HCT116 (cell line): ENCODE results near the gene MKI67. TPM values are rescaled to one million over a fixed set of nuclear protein-coding genes. Genes with fewer than 3 reads are reported as not detected.

ENCODE experiments used
- ATAC-seq: fragments of 200-7000 bp; cut with Tn5 transposase; 2 replicates; pipeline ENCODE4 v1.9.1; 2020; ENCODE audit warnings: mild to moderate bottlenecking, moderate library complexity
- BruUV-seq: library from RNA; stranded (reverse); fragments of 400-500 nt; replicated peaks from 2 replicates; lab custom pipeline; 2021; lab: Mats Ljungman, UMichigan
- CTCF ChIA-PET: fragments of 300-600 bp; sonication (Branson Sonifier 250); formaldehyde crosslinking; loops from one replicate; lab custom pipeline; 2021; ENCODE audit warnings: antibody characterized with exemption; lab: Charles Lee
- POLR2A ChIA-PET: fragments of 300-600, 350-600 bp; sonication (Branson Sonifier 250); formaldehyde crosslinking; loops from one replicate; lab custom pipeline; 2021; ENCODE audit warnings: antibody characterized with exemption; lab: Charles Lee
- RAD21 ChIA-PET, 2 experiments: fragments of 300-600 bp; sonication (Branson Sonifier 250); formaldehyde crosslinking; loops; one replicate each; lab custom pipeline; 2023; ENCODE audit warnings: low total read pairs in 2 of 2; ENCODE audit not compliant: uncharacterized antibody in 2 of 2, unreplicated experiment in 2 of 2, low non-redundant PET in 1 of 2; lab: Charles Lee
- DNase-seq: peaks from one replicate; pipeline ENCODE4 v3.0.0-alpha.2; 2010; ENCODE audit warnings: low read depth, low spot score
- H2AFZ ChIP-seq: fragments of 200-600 bp; shearing (Covaris generic), sonication (generic); 2 replicates; pipeline ENCODE4 v1.6.1; 2017; ENCODE audit warnings: low read depth, mixed run types, mixed read lengths, antibody characterized with exemption, low read length; ENCODE audit not compliant: poor library complexity, severe bottlenecking
- H3K27ac ChIP-seq: 2 replicates; pipeline ENCODE4 v1.5.1; 2012; ENCODE audit warnings: low read depth, low read length
- H3K27me3 ChIP-seq: fragments of 200-600 bp; sonication (generic); 2 replicates; pipeline ENCODE4 v1.6.1; 2016; ENCODE audit warnings: mixed run types, low read length, mixed read lengths; ENCODE audit not compliant: insufficient read depth
- H3K36me3 ChIP-seq, 2 experiments: fragments of 200-500 bp in 1 of 2; fragments of 200-600 bp in 1 of 2; sonication (Bioruptor generic) in 1 of 2; sonication (generic) in 1 of 2; 2 replicates each; pipeline versions ENCODE4 v1.5.1 to v1.6.1; 2014 to 2016; ENCODE audit warnings: low read length in 2 of 2, inconsistent platforms in 1 of 2, mixed read lengths in 1 of 2, mixed run types in 1 of 2; ENCODE audit not compliant: insufficient read depth in 2 of 2, control insufficient read depth in 1 of 2
- H3K4me1 ChIP-seq, 2 experiments: fragments of 200-600 bp in 1 of 2; sonication (generic) in 1 of 2; 2 replicates each; pipeline versions ENCODE4 v1.5.1 to v1.6.1; 2012 to 2017; ENCODE audit warnings: low read length in 2 of 2, inconsistent platforms in 1 of 2, mild to moderate bottlenecking in 1 of 2, mixed read lengths in 1 of 2, mixed run types in 1 of 2, moderate library complexity in 1 of 2; ENCODE audit not compliant: insufficient read depth in 2 of 2, control insufficient read depth in 1 of 2
- H3K4me2 ChIP-seq: fragments of 200-600 bp; sonication (generic); 2 replicates; pipeline ENCODE4 v1.6.1; 2017; ENCODE audit warnings: mixed run types, low read length, mixed read lengths
- H3K4me3 ChIP-seq, 2 experiments: fragments of 200-600 bp in 1 of 2; sonication (generic) in 1 of 2; replicated peaks in 1 of 2; 2 replicates each; pipeline ENCODE4 v1.5.1; 2011 to 2016; ENCODE audit warnings: low read length in 2 of 2, control low read depth in 1 of 2, low read depth in 1 of 2, mild to moderate bottlenecking in 1 of 2, mixed read lengths in 1 of 2, mixed run types in 1 of 2
- H3K79me2 ChIP-seq: fragments of 200-600 bp; sonication (generic); 2 replicates; pipeline ENCODE4 v1.6.1; 2017; ENCODE audit warnings: mild to moderate bottlenecking, mixed run types, low read length, moderate library complexity, mixed read lengths; ENCODE audit not compliant: insufficient read depth
- H3K9ac ChIP-seq: fragments of 200-600 bp; sonication (generic); 2 replicates; pipeline ENCODE4 v1.6.1; 2016; ENCODE audit warnings: low read length, mixed read lengths
- H3K9me2 ChIP-seq: fragments of 200-600 bp; sonication (generic), shearing (Covaris generic); 2 replicates; pipeline ENCODE4 v1.6.1; 2017; ENCODE audit warnings: mixed run types, mild to moderate bottlenecking, moderate library complexity; ENCODE audit not compliant: insufficient read depth
- H3K9me3 ChIP-seq, 2 experiments: fragments of 200-500 bp in 1 of 2; fragments of 200-600 bp in 1 of 2; sonication (Bioruptor generic) in 1 of 2; sonication (generic) in 1 of 2; 2 replicates each; pipeline ENCODE4 v1.6.1; 2014 to 2017; ENCODE audit warnings: low read length in 2 of 2, mixed read lengths in 2 of 2, inconsistent platforms in 1 of 2, low read depth in 1 of 2, mild to moderate bottlenecking in 1 of 2, mixed run types in 1 of 2, moderate library complexity in 1 of 2; ENCODE audit not compliant: control insufficient read depth in 1 of 2, insufficient read depth in 1 of 2
- H4K20me1 ChIP-seq: fragments of 200-600 bp; sonication (generic), shearing (Covaris generic); 2 replicates; pipeline ENCODE4 v1.6.1; 2017; ENCODE audit warnings: mixed run types, mild to moderate bottlenecking, moderate library complexity; ENCODE audit not compliant: insufficient read depth
- ATF3 ChIP-seq: IDR thresholded peaks from 2 replicates; pipeline ENCODE4 v1.6.1; 2012
- CBX3 ChIP-seq: IDR thresholded peaks from 2 replicates; pipeline ENCODE4 v1.6.1; 2012; ENCODE audit warnings: low read depth
- CEBPB ChIP-seq: IDR thresholded peaks from 2 replicates; pipeline ENCODE4 v1.6.1; 2012; ENCODE audit warnings: low read depth
- EGR1 ChIP-seq: IDR thresholded peaks from 2 replicates; pipeline ENCODE4 v1.6.1; 2012; ENCODE audit warnings: low read depth
- ELF1 ChIP-seq: IDR thresholded peaks from 2 replicates; pipeline ENCODE4 v1.6.1; 2012; ENCODE audit warnings: low read depth, borderline replicate concordance
- EZH2 ChIP-seq: fragments of 200-600 bp; sonication (generic); IDR thresholded peaks from 2 replicates; pipeline ENCODE4 v1.6.1; 2017; ENCODE audit warnings: antibody characterized with exemption, mixed run types
- FOSL1 ChIP-seq: IDR thresholded peaks from 2 replicates; pipeline ENCODE4 v1.6.1; 2012; ENCODE audit warnings: low read depth
- JUND ChIP-seq: IDR thresholded peaks from 2 replicates; pipeline ENCODE4 v1.6.1; 2012
- MAX ChIP-seq: IDR thresholded peaks from 2 replicates; pipeline ENCODE4 v1.6.1; 2012
- POLR2A ChIP-seq: IDR thresholded peaks from 2 replicates; pipeline ENCODE4 v1.7.0; 2011; ENCODE audit warnings: borderline replicate concordance; ENCODE audit not compliant: insufficient read depth, insufficient read length; ENCODE audit errors: extremely low read depth
- POLR2AphosphoS5 ChIP-seq: IDR thresholded peaks from 2 replicates; pipeline ENCODE4 v1.6.1; 2011; ENCODE audit warnings: mild to moderate bottlenecking, low read depth, low read length, moderate library complexity
- RAD21 ChIP-seq: IDR thresholded peaks from 2 replicates; pipeline ENCODE4 v1.6.1; 2012; ENCODE audit warnings: low read depth, mild to moderate bottlenecking
- SRF ChIP-seq: IDR thresholded peaks from 2 replicates; pipeline ENCODE4 v1.6.1; 2012; ENCODE audit warnings: low read depth
- TCF7L2 ChIP-seq: IDR thresholded peaks from 2 replicates; pipeline ENCODE4 v1.7.0; 2011; ENCODE audit warnings: borderline replicate concordance, inconsistent platforms; ENCODE audit not compliant: insufficient read depth, insufficient read length; ENCODE audit errors: extremely low read depth
- ZBTB33 ChIP-seq: IDR thresholded peaks from 2 replicates; pipeline ENCODE4 v1.6.1; 2011; ENCODE audit warnings: mild to moderate bottlenecking, low read length, moderate library complexity; ENCODE audit not compliant: insufficient replicate concordance; ENCODE audit errors: extremely low read depth
- ZFX ChIP-seq: fragments of 450-650 bp; IDR thresholded peaks from 2 replicates; pipeline ENCODE4 v1.6.1; 2017
- intact Hi-C: fragments of 100-400 bp; cut with micrococcal nuclease; formaldehyde crosslinking; loops from 2 replicates; pipeline ENCODE4 v1.10.0; 2022
- total RNA-seq: library from RNA; stranded (reverse); gene quantifications from one replicate; pipeline ENCODE4 v1.2.1, GENCODE V29; 2021; ENCODE audit not compliant: unreplicated experiment

The MKI67 gene
- total RNA-seq, 1 experiment from 2014 or later: 202 TPM

- ATAC-seq: no peak
- Histone ChIP-seq H3K9me2 (no peaks in the 10 kb centered on the region), H3K27me3 (no peaks in the 10 kb centered on the region), H3K4me3 (no peak overlapping the region), H3K4me1 (no peaks in the 10 kb centered on the region), H2AFZ (no peak overlapping the region), H3K9me3 (no peaks in the 10 kb centered on the region), H3K9ac (no peak overlapping the region), H3K27ac (no peak overlapping the region), H4K20me1 (no peaks in the 10 kb centered on the region), H3K36me3 (no peaks in the 10 kb centered on the region; a peak in 1 of 4 replicates), H3K79me2 (no peaks in the 10 kb centered on the region), H3K4me2 (no peak overlapping the region)
- intact Hi-C loops: no loop called here
- ChIA-PET CTCF (interaction anchor here (1.3 kb wide), 2 partner anchors 10 to 153 kb away, joined by 3 to 6 read pairs; no protein-coding TSS in a partner anchor), POLR2A (interaction anchor here (1.5 kb wide), 1 partner anchor 11 kb away, joined by 5 read pairs; no protein-coding TSS in a partner anchor), RAD21 (no interaction called here)
- TF ChIP-seq CEBPB (no peak), MAX (no peak), CBX3 (no peak), FOSL1 (no peak), ZFX (no peak), ELF1 (no peak), POLR2AphosphoS5 (no peak), ATF3 (no peak), EGR1 (no peak), RAD21 (no peak), SRF (no peak), EZH2 (no peak), POLR2A (no peak), ZBTB33 (no peak), JUND (no peak), TCF7L2 (no peak)
- DNase-seq: no peak
- BruUV-seq: no TSS peak
Measured at GRCh38 chr10:128058750-128059134, 67.5 kb downstream of the MKI67 start.
